ENCODE results near the gene TTC33.
A peak's percentile ranks its signal among the peaks of the same experiment; 100 is the strongest.

The TTC33 gene

DNA sequence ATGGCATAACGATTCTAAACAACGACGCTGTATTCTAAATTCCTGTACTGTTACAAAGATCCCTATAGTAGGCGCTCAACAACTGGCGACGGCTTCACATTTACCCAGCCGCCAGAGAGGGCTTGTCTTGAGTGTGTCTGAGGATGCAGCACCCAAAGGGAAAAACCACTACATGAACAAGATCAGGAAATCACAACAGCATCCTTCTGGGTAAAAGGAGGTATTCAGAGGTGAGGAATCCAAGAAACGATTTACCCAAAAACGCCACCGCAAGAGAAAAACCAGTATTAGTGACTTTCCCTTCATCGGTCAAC, 711 bp downstream of the TTC33 start:
- peak; percentile 83 to 84 for DNase-seq
- H3K9me3 ChIP-seq: no peaks in the 10 kb centered on the region
- peak overlapping the region; percentile 94 to 95 for H3K27ac ChIP-seq
- TF ChIP-seq, protein P1, sequence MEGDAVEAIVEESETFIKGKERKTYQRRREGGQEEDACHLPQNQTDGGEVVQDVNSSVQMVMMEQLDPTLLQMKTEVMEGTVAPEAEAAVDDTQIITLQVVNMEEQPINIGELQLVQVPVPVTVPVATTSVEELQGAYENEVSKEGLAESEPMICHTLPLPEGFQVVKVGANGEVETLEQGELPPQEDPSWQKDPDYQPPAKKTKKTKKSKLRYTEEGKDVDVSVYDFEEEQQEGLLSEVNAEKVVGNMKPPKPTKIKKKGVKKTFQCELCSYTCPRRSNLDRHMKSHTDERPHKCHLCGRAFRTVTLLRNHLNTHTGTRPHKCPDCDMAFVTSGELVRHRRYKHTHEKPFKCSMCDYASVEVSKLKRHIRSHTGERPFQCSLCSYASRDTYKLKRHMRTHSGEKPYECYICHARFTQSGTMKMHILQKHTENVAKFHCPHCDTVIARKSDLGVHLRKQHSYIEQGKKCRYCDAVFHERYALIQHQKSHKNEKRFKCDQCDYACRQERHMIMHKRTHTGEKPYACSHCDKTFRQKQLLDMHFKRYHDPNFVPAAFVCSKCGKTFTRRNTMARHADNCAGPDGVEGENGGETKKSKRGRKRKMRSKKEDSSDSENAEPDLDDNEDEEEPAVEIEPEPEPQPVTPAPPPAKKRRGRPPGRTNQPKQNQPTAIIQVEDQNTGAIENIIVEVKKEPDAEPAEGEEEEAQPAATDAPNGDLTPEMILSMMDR (IDR thresholded peaks at IDR 0.05): peak; percentile 30 to 48
- H3K27me3 ChIP-seq: no peaks in the 10 kb centered on the region
- peak overlapping the region; percentile 87 to 98 for H3K4me3 ChIP-seq
- intact Hi-C loops (cut with DNase I; ENCODE audit: low total_unique reads): loop anchor here (10.0 kb wide), 1 partner anchor 80 kb away; the partner anchor contains the start of gene RPL37
- H3K36me3 ChIP-seq: peaks cover 0 to 5% (median 0%) of the 10 kb centered on the region in 3 donors
- H3K4me1 ChIP-seq: peaks cover 0 to 32% (median 14%) of the 10 kb centered on the region in 4 donors

DNA sequence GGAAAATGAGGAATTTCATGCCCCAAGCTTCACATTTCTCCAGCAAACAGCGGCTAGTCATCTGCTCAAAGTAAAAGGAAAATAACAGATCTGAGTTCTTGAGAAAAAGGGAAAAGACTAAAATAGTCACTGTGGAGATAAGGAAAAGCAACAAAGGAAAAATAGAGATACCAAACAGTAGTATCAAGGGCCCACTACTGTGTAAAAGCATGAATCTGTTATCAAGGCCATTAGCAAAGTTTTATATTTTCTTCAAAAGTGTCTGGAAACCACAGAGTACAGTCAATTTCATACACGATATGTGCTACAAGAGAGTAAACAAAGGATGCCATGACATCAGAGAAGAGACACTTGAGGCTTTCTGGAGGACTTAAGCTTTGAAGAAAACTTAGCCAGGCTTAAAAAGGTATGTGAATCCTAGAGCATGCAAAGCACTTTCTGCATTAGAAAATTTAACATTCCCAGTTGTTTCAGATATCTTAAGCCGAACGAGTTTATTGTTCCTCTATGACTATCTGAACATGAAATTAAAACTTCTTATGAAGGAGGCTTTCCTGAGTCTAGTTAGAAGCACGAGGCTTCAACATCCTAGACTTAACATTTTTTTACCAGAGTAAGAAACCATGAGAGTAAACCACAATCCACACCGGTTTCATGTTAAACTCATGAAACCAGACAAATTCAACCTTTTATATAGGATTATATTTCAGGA, 1.2 kb downstream of the TTC33 start:
- Histone ChIP-seq H3K27me3 (no peaks in the 10 kb centered on the region), H3K4me3 (peak overlapping the region; percentile 87 to 98), H3K27ac (peak overlapping the region; percentile 94 to 95), H3K36me3 (peaks cover 0 to 5% (median 0%) of the 10 kb centered on the region in 3 donors), H3K4me1 (peaks cover 0 to 32% (median 14%) of the 10 kb centered on the region in 4 donors), H3K9me3 (no peaks in the 10 kb centered on the region)
- TF ChIP-seq, protein P1 (IDR thresholded peaks at IDR 0.05): no peak
- DNase-seq: no peak
- intact Hi-C loops (cut with DNase I; ENCODE audit: low total_unique reads): loop anchor here (5.0 to 10.0 kb wide), 2 partner anchors 80 to 128 kb away; partner anchors contain the start of gene RPL37

DNA sequence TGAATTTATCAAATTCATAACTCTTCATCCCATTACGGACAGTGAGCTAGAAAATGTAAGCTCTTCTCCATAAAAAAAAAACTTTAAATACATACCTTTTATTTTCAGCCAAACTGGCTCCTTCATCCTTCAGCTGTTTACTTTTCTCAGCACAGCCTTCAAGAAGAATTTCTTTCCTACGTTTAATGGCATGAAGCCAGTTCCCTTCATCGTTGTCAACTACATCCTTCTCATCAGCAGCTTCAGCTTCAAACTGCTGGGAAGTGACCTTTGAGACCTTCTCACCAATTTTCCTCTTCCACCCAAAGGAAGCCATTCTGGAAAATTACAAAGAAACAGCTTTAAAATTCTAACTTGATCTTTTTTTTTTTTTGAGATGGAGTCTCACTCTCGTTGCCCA, 9.1 kb downstream of the TTC33 start:
- TF ChIP-seq, protein P1 (IDR thresholded peaks at IDR 0.05): no peak
- intact Hi-C loops (cut with DNase I; ENCODE audit: low total_unique reads): no loop called here
- Histone ChIP-seq H3K4me3 (no peak overlapping the region), H3K4me1 (peaks cover 0 to 16% (median 0%) of the 10 kb centered on the region in 4 donors), H3K9me3 (no peaks in the 10 kb centered on the region), H3K27me3 (no peaks in the 10 kb centered on the region), H3K27ac (no peak overlapping the region), H3K36me3 (peaks cover 1 to 10% (median 2%) of the 10 kb centered on the region in 3 donors)
- DNase-seq: no peak

DNA sequence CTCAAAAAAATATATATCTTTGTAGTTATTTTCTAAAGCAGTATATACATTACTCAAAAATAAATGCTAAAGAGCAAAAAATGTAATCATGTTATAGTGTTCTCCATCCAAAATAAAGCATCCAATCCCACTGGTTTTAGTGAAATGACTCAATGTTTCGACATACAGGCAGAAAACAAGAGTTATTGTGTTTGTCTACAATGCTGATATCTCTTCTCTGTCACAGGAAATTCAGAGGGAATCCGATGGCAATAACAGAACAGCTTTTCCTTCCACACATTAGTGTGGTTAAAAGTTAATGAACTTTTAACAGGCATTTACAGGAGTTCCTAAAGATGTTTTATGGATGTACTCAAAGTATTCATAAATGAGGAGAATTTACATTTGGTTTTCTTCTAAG, 12.0 kb downstream of the TTC33 start:
- Histone ChIP-seq H3K4me1 (peaks cover 0 to 16% (median 0%) of the 10 kb centered on the region in 4 donors), H3K27me3 (no peaks in the 10 kb centered on the region), H3K36me3 (peaks cover 19 to 32% (median 24%) of the 10 kb centered on the region in 3 donors), H3K9me3 (peaks cover 0 to 4% (median 0%) of the 10 kb centered on the region in 3 donors), H3K27ac (no peak overlapping the region), H3K4me3 (no peak overlapping the region)
- DNase-seq: no peak
- TF ChIP-seq, protein P1 (IDR thresholded peaks at IDR 0.05): no peak
- intact Hi-C loops (cut with DNase I; ENCODE audit: low total_unique reads): no loop called here

DNA sequence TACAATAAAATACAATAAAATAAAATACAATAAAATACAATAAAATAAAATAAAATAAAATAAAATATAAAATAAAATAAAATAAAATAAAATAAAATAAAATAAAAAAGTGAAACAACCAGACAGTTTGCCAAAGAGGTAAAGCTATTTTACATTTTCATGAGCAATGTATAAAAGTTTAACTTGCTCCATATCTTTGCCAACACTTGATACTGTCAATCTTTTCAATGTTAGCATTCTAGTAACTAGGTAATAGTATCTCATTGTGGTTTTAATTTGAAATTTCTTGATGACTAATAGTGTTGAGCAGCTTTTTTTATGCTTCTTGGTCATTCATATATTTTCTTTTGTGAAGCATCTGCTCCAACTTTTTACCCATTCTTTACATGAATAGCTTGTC, 17.3 kb downstream of the TTC33 start:
- DNase-seq: no peak
- Histone ChIP-seq H3K36me3 (peaks cover 19 to 28% (median 24%) of the 10 kb centered on the region in 3 donors), H3K27ac (no peak overlapping the region), H3K9me3 (peaks cover 0 to 4% (median 0%) of the 10 kb centered on the region in 3 donors), H3K4me3 (no peak overlapping the region), H3K27me3 (no peaks in the 10 kb centered on the region), H3K4me1 (peaks cover 0 to 18% (median 2%) of the 10 kb centered on the region in 4 donors)
- TF ChIP-seq, protein P1 (IDR thresholded peaks at IDR 0.05): no peak
- intact Hi-C loops (cut with DNase I; ENCODE audit: low total_unique reads): loop anchor here (5.0 kb wide), 1 partner anchor 1161 kb away; no protein-coding TSS in a partner anchor

Measured in tibial artery (tissue), 4 donors.